SK-N-MC (cell line): ENCODE data around the gene MCU.

Experiments used
- EZH2 ChIP-seq: fragments of 200-600 bp; sonication (generic); IDR thresholded peaks from one replicate; pipeline ENCODE4 v1.6.1; 2017; ENCODE audit warnings: antibody characterized with exemption
- FOXP2 ChIP-seq: optimal IDR thresholded peaks from 2 replicates; pipeline ENCODE3; 2011; ENCODE audit warnings: mild to moderate bottlenecking, moderate library complexity; ENCODE audit not compliant: insufficient read depth; ENCODE audit errors: extremely low read length, control extremely low read depth
- POLR2AphosphoS5 ChIP-seq: IDR thresholded peaks from 2 replicates; pipeline ENCODE4 v1.6.1; 2012; ENCODE audit warnings: mild to moderate bottlenecking, low read depth, low read length, borderline replicate concordance

DNA sequence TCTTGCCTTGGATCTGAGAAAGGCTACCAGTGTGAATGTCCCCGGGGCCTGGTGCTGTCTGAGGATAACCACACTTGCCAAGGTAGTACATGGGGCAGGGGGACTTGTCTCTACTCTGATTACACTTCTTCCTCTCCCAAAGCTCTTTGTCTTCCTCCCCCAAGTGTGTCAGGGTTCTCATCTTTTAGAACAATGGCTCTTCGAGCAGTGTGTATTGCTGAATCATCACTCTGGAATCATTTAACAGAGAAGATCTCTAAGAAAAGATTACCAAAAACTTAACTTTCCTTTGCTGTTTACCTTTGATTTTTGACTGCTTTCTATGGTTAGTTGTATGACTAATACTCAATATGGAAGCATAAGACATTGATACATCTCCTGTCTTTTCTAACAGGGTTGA lies 219.8 kb downstream of the MCU start:
- TF ChIP-seq POLR2AphosphoS5 (no peak), EZH2 (no peak), FOXP2 (no peak)
